NCI-H2029 treated with DMSO at 0.1 percent for 48 hours (cell line): ENCODE data around the gene CDC42BPB.

Experiments used
- DNase-seq: peaks from one replicate; lab custom pipeline; 2025; lab: John Stamatoyannopoulos, UW

The CDC42BPB gene

DNA sequence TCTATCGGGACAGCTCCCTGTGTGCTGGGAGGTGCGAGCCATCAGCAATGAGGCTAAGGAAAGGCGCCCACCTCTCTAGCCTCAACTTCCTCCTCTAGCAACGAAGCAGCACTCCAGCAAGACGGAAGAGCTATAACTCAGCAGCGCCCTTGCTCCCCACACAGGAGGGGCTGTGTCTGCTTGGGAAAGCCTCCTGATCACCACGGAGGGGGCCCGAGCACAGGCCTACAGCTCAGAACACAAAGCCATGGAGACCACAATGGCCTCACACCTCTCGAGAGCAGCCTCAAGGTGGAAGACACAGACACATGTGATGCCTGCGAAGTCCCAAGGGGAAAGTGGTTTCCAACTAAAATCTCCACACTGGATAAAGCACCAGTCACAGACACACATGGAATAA lies 60.4 kb downstream of the CDC42BPB start:
- DNase-seq = no peak

GRCh38 chr14:102994689-102995088 lies 62.7 kb downstream of the CDC42BPB start:
- no peak for DNase-seq

- no peak for DNase-seq
These were observed 63.8 kb downstream of the CDC42BPB start for GRCh38 chr14:102993523-102993922.

DNA sequence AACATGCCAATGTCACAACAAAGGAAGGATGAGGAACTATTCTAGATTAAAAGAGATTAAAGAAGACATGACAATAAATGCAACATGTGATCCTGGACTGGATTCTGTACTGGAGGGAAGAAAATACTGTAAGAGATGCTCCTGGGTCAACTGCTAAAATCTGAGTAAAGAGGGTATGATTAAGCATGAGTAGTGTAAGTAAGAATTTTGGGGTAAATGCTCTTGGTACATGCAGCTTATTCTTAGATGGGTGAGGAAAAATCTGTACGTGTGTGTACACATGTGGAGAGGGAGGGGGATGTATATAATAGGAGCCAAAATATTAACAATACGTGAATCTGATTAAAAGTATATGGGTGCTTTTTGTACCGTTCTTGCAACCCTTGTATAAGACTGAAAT lies 66.0 kb downstream of the CDC42BPB start:
- DNase-seq = no peak

GRCh38 chr14:102988054-102988453 lies 69.3 kb downstream of the CDC42BPB start:
- no peak for DNase-seq

- no peak for DNase-seq
These were observed 70.4 kb downstream of the CDC42BPB start for GRCh38 chr14:102986810-102987579.

DNA sequence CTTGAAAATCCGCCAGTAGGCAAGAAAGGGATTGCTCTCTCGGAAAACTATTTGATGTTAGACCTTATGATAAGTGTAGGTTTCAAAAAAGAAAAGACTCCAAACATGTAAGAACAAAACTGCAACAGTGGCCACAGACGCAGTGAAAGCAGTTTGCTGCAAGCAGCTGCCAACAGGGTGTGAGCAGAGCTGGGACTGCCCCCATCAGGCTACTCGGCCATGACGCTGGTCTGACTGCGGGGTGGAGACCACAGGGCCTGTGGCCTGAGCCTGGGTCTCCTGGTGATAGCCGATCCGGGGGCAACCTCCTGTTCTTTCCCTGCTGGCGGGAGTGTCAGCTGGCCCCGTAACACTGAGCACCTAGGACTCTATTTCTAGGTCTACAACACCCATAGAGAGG lies 71.7 kb downstream of the CDC42BPB start:
- no peak for DNase-seq

- DNase-seq = no peak
These were observed 72.8 kb downstream of the CDC42BPB start for GRCh38 chr14:102984336-102985102.

DNA sequence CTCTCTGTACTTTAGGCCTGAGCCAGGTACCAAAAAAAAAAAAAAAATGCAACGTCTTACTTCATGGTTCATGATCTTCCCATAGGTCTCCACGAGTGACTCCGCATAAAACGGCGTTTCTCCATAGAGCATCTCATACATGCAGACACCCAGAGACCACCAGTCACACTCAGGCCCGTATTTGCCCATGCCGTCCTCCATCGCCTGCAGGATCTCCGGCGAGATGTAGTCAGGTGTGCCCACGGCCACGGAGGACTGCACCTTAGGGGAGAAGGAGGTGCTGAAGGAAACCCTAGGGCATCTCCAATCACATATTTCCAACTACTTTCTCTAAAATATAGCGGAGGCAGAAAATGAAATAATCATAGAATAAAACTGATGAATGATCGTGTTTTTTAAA lies 73.9 kb downstream of the CDC42BPB start:
- DNase-seq = no peak

GRCh38 chr14:102982852-102983470 lies 74.4 kb downstream of the CDC42BPB start:
- DNase-seq = no peak

- DNase-seq = no peak
These were observed 76.9 kb downstream of the CDC42BPB start for GRCh38 chr14:102980409-102980810.

DNA sequence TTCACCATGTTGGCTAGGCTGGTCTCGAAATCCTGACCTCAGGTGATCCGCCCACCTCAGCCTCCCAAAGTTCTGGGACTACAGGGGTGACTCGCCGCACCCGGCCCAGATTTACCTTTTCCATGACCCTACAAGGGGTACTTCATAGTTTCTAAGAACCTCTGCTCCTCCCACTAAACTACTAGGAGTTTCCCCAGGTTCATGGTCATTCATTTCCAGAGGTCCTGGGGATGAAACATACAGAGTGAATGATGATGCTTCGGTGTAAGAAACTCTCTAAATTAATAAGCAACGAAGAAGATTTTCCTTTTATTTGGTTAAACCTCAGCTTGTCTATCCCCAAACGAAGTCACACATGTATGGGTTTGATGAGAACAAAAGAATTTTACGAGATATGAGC lies 77.9 kb downstream of the CDC42BPB start:
- no peak for DNase-seq

DNA sequence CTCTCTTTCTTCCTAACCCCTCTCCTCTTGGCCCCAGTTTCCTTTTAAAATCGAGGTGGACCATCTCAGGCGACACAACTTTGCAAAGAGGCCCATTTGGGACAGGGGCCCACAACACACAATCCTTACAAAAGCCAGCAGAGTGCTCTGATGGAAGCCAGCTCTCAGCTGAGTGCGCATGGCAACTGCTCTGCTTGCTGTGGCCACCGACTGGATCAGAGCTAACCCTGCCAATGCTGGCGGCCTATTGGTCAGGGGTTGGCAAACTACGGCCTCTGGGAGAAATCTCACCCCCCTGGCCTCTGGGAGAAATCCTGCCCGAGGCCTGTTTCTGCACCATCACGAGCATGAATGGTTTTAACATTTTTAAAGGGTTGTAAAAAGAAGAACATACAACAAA lies 79.9 kb downstream of the CDC42BPB start:
- DNase-seq = no peak

GRCh38 chr14:102975662-102976061 lies 81.7 kb downstream of the CDC42BPB start:
- no peak for DNase-seq

DNA sequence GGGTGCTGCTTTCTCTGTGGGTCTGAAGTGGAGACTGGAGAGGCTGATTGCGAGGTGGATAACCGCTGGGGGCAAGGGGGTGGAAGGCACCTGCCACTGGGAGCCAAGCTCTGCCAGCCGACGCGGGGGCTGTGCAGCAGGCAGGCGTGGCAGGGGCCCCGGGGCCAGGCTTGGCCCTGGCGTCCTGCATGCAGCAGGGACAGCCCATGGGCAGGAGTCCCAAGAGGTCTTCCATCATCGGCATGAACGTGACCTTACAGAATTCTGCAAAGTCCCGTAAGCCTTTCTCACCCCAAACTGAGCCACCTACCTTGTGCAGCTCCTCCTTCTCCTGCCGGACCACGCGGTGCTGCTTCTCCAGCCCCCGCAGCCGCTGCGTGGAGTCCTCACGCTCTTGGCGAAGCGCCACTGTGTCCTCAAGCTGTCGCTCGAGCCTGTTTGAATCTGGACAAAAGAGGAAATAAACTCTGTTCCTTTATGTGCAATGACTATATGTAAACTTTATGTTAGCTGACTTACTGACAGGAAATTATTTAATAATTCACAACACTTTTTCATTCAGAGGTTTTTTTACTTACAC lies 83.6 kb downstream of the CDC42BPB start:
- DNase-seq = no peak

- DNase-seq = no peak
These were observed 85.3 kb downstream of the CDC42BPB start for GRCh38 chr14:102971836-102972606.

DNA sequence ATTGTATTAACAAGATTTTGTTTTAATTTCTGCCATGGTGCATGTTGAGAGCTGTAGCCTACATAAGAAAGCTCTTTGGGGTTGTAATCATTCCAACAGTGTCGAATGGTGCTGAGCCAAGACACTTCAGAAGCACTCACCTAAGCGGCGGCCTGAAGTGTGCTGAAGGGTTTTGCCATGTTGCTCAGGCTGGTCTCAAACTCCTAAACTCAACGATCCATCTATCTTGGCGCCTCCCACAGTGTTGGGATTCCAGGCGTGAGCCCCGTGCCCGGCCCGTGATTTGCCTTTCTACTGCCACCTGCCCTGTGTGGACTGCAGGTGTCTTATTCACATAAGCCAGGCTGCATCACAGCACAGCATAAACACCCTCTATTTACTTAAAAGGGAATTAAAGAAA lies 86.0 kb downstream of the CDC42BPB start:
- no peak for DNase-seq

DNA sequence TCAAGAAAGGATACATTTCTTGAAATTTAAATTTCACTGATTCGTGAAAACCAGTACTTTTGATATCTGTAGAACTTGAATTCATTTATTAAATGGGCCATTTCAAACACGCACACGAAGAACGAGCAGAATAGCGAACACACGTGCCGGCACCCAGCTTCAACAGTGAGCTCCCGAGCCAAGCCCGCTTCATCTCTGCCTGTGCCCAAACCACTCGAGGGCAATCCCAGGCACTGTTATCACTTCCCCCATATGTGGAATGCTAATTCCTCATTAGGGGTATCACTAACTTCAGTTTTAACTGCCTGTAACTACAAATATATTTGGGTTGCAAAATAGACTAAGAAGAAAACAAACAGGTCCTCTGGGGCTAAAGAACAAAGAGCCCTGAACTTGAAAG lies 86.9 kb downstream of the CDC42BPB start:
- no peak for DNase-seq

- DNase-seq = no peak
These were observed 87.4 kb downstream of the CDC42BPB start for GRCh38 chr14:102969901-102970300.

GRCh38 chr14:102969060-102969791 lies 88.1 kb downstream of the CDC42BPB start:
- no peak for DNase-seq

- DNase-seq = no peak
These were observed 89.0 kb downstream of the CDC42BPB start for GRCh38 chr14:102968306-102968705.
